ENCODE results near the gene SRGAP3. TPM values are rescaled to one million over a fixed set of nuclear protein-coding genes. Genes with fewer than 3 reads are reported as not detected.
A peak's percentile ranks its signal among the peaks of the same experiment; 100 is the strongest.

Gene SRGAP3
- total and polyA plus RNA-seq, 3 donors from 2014 or later: 16.5 to 65.9 (median 58.5) TPM

GRCh38 chr3:9233814-9234600 is 15.4 kb downstream of the SRGAP3 start:
- peaks cover 22% of the 10 kb centered on the region for H3K4me1 ChIP-seq
- no peaks in the 10 kb centered on the region for H3K36me3 ChIP-seq (ENCODE audit: low read depth, missing control alignments)
- DNase-seq: no peak
- intact Hi-C loops (cut with DNase I; ENCODE audit: low total_unique reads): no loop called here
- H3K27me3 ChIP-seq: no peaks in the 10 kb centered on the region
- WGBS, 2 donors: 84 to 85% methylated on average over 8 of the region's 8 CpGs
- H3K27ac ChIP-seq: no peak overlapping the region
- H3K9me3 ChIP-seq: no peaks in the 10 kb centered on the region
- TF ChIP-seq CTCF (IDR thresholded peaks at IDR 0.05): no peak
- no peak for TF ChIP-seq POLR2A (IDR thresholded peaks at IDR 0.05)
- H3K4me3 ChIP-seq: no peak overlapping the region

- intact Hi-C loops (cut with DNase I; ENCODE audit: low total_unique reads): no loop called here
- H3K27me3 ChIP-seq: no peaks in the 10 kb centered on the region
- peaks cover 22% of the 10 kb centered on the region for H3K4me1 ChIP-seq
- no peak for TF ChIP-seq POLR2A (IDR thresholded peaks at IDR 0.05)
- no peak for DNase-seq
- no peaks in the 10 kb centered on the region for H3K36me3 ChIP-seq (ENCODE audit: low read depth, missing control alignments)
- 49 to 53% methylated on average over 4 of the region's 4 CpGs for WGBS, 2 donors
- H3K4me3 ChIP-seq: no peak overlapping the region
- H3K9me3 ChIP-seq: no peaks in the 10 kb centered on the region
- H3K27ac ChIP-seq: no peak overlapping the region
These were observed 16.3 kb downstream of the SRGAP3 start for GRCh38 chr3:9233101-9233500.

GRCh38 chr3:9231937-9232336 is 17.5 kb downstream of the SRGAP3 start:
- H3K27me3 ChIP-seq: no peaks in the 10 kb centered on the region
- intact Hi-C loops (cut with DNase I; ENCODE audit: low total_unique reads): no loop called here
- H3K27ac ChIP-seq: no peak overlapping the region
- H3K36me3 ChIP-seq (ENCODE audit: low read depth, missing control alignments): no peaks in the 10 kb centered on the region
- no peaks in the 10 kb centered on the region for H3K9me3 ChIP-seq
- peaks cover 22% of the 10 kb centered on the region for H3K4me1 ChIP-seq
- no peak for TF ChIP-seq CTCF (IDR thresholded peaks at IDR 0.05)
- TF ChIP-seq POLR2A (IDR thresholded peaks at IDR 0.05): no peak
- no peak for DNase-seq
- WGBS, 2 donors: 70 to 74% methylated on average over 7 of the region's 7 CpGs
- H3K4me3 ChIP-seq: no peak overlapping the region

GRCh38 chr3:9231471-9231870 is 18.0 kb downstream of the SRGAP3 start:
- no peak overlapping the region for H3K27ac ChIP-seq
- no peaks in the 10 kb centered on the region for H3K36me3 ChIP-seq (ENCODE audit: low read depth, missing control alignments)
- H3K4me3 ChIP-seq: no peak overlapping the region
- intact Hi-C loops (cut with DNase I; ENCODE audit: low total_unique reads): no loop called here
- WGBS, 2 donors: 62 to 63% methylated on average over 4 of the region's 4 CpGs
- no peaks in the 10 kb centered on the region for H3K27me3 ChIP-seq
- peaks cover 24% of the 10 kb centered on the region for H3K4me1 ChIP-seq
- no peak for TF ChIP-seq POLR2A (IDR thresholded peaks at IDR 0.05)
- no peak for TF ChIP-seq CTCF (IDR thresholded peaks at IDR 0.05)
- H3K9me3 ChIP-seq: no peaks in the 10 kb centered on the region
- no peak for DNase-seq

- WGBS, 2 donors: 34 to 43% methylated on average over 6 of the region's 6 CpGs
- no peaks in the 10 kb centered on the region for H3K9me3 ChIP-seq
- H3K36me3 ChIP-seq (ENCODE audit: low read depth, missing control alignments): no peaks in the 10 kb centered on the region
- intact Hi-C loops (cut with DNase I; ENCODE audit: low total_unique reads): no loop called here
- no peak overlapping the region for H3K4me3 ChIP-seq
- H3K4me1 ChIP-seq: peaks cover 26% of the 10 kb centered on the region
- no peak for TF ChIP-seq POLR2A (IDR thresholded peaks at IDR 0.05)
- TF ChIP-seq CTCF (IDR thresholded peaks at IDR 0.05): no peak
- no peaks in the 10 kb centered on the region for H3K27me3 ChIP-seq
- no peak overlapping the region for H3K27ac ChIP-seq
- peak; percentile 37 for DNase-seq
These were observed 18.4 kb downstream of the SRGAP3 start for GRCh38 chr3:9231006-9231405.

Measured in testis (tissue), 3 donors.